K562 (cell line): ENCODE results near the gene TIMM44. TPM values are rescaled to one million over a fixed set of nuclear protein-coding genes. Genes with fewer than 3 reads are reported as not detected.

Experiments
- ATAC-seq: fragments of 200-7000 bp; cut with Tn5 transposase; 3 replicates; pipeline ENCODE4 v1.9.1; 2020; ENCODE audit warnings: moderate library complexity
- BruUV-seq: library from RNA; stranded (reverse); fragments of 400-500 nt; replicated peaks from 2 replicates; lab custom pipeline; 2021; lab: Mats Ljungman, UMichigan
- CTCF ChIA-PET: fragments of 300-600 bp; formaldehyde crosslinking; extraction: SDS; loops from one replicate; lab custom pipeline; 2021; ENCODE audit warnings: low intra/inter-chr PET ratio; lab: Yijun Ruan, JAX
- POLR2A ChIA-PET: fragments of 300-600, 350-650 bp; sonication (Branson Sonifier 250); formaldehyde crosslinking; extraction: SDS; loops from one replicate; lab custom pipeline; 2021; ENCODE audit warnings: antibody characterized with exemption, inconsistent platforms; lab: Yijun Ruan, JAX
- DNase-seq, 4 experiments: peaks; one replicate each; pipeline versions ENCODE4 v3.0.0 to v3.0.0-alpha.2; 2011 to 2018; ENCODE audit warnings: low spot score in 3 of 4, mixed read lengths in 3 of 4; ENCODE audit errors: extremely low read depth in 1 of 4
- FAIRE-seq: peaks from 2 replicates; lab custom pipeline; 2011; peaks lifted over from hg19 to GRCh38; lab: Jason Lieb, UNC
- H2AFZ ChIP-seq: 2 replicates; pipeline ENCODE4 v1.6.0; 2011; ENCODE audit warnings: low read depth, low read length, control low read depth, inconsistent platforms
- H3K27ac ChIP-seq: fragments of 200-600 bp; 3 replicates; pipeline ENCODE4 v1.8.0; 2011; ENCODE audit warnings: low read depth, mild to moderate bottlenecking, control low read depth, inconsistent platforms, low read length, moderate library complexity, mixed read lengths; ENCODE audit errors: extremely low read depth
- H3K27me3 ChIP-seq, 2 experiments: fragments of 300-600 bp in 1 of 2; 2 replicates in 1 of 2; 3 replicates in 1 of 2; pipeline versions ENCODE4 v1.6.0 to v1.8.0; 2011; ENCODE audit warnings: inconsistent platforms in 2 of 2, low read length in 2 of 2, mild to moderate bottlenecking in 1 of 2, mixed read lengths in 1 of 2, moderate library complexity in 1 of 2; ENCODE audit not compliant: control insufficient read depth in 2 of 2, insufficient read depth in 2 of 2
- H3K36me3 ChIP-seq: fragments of 300-600 bp; 3 replicates; pipeline ENCODE4 v1.8.0; 2011; ENCODE audit warnings: mild to moderate bottlenecking, low read length, inconsistent platforms; ENCODE audit not compliant: control insufficient read depth, insufficient read depth
- H3K4me1 ChIP-seq, 2 experiments: fragments of 200-600 bp in 1 of 2; replicated peaks in 1 of 2; 2 replicates in 1 of 2; 3 replicates in 1 of 2; pipeline versions ENCODE4 v1.5.1 to v1.8.0; 2011; ENCODE audit warnings: inconsistent platforms in 2 of 2, low read length in 2 of 2, mild to moderate bottlenecking in 1 of 2, mixed read lengths in 1 of 2, moderate library complexity in 1 of 2; ENCODE audit not compliant: control insufficient read depth in 2 of 2, insufficient read depth in 2 of 2
- H3K4me2 ChIP-seq: 2 replicates; pipeline ENCODE4 v1.6.1; 2011; ENCODE audit warnings: low read length, control low read depth, inconsistent platforms, mixed read lengths; ENCODE audit not compliant: insufficient read depth
- H3K4me3 ChIP-seq: fragments of 200-600 bp; sonication (generic), shearing (Covaris generic); 2 replicates; pipeline ENCODE4 v1.5.1; 2016; ENCODE audit warnings: control low read depth, inconsistent platforms
- H3K79me2 ChIP-seq: fragments of 200-600 bp; 3 replicates; pipeline ENCODE4 v1.8.0; 2011; ENCODE audit warnings: low read length, inconsistent platforms; ENCODE audit not compliant: control insufficient read depth, insufficient read depth
- H3K9ac ChIP-seq, 2 experiments: 2 replicates each; pipeline versions ENCODE4 v1.6.0 to v1.6.1; 2011; ENCODE audit warnings: low read depth in 2 of 2, low read length in 2 of 2, control low read depth in 1 of 2, inconsistent platforms in 1 of 2, mild to moderate bottlenecking in 1 of 2, mixed read lengths in 1 of 2; ENCODE audit not compliant: insufficient read depth in 1 of 2
- H3K9me1 ChIP-seq: one replicate; pipeline ENCODE4 v1.6.0; 2011; ENCODE audit warnings: inconsistent platforms, mild to moderate bottlenecking, low read length, moderate library complexity; ENCODE audit not compliant: control insufficient read depth, insufficient read depth
- H3K9me3 ChIP-seq: replicated peaks from 2 replicates; pipeline ENCODE4 v1.5.1; 2011; ENCODE audit warnings: low read depth, low read length, inconsistent platforms; ENCODE audit not compliant: control insufficient read depth, insufficient read depth
- H4K20me1 ChIP-seq: replicated peaks from 2 replicates; pipeline ENCODE4 v1.6.1; 2011; ENCODE audit warnings: low read length, inconsistent platforms, mixed read lengths; ENCODE audit not compliant: control insufficient read depth, insufficient read depth
- POLR2G ChIP-seq: fragments of 200-400 bp; formaldehyde crosslinking; IDR thresholded peaks from 2 replicates; pipeline ENCODE4 v1.6.1; 2017; ENCODE audit warnings: low read depth, mild to moderate bottlenecking, antibody characterized with exemption, low read length, moderate library complexity
- SRSF7 ChIP-seq: fragments of 200-400 bp; formaldehyde crosslinking; optimal IDR thresholded peaks from 2 replicates; pipeline ENCODE3; 2017; ENCODE audit warnings: mild to moderate bottlenecking, low read depth, low read length
- WGBS: fragments of 100-300 bp; shearing (Covaris generic); methylation state at CpG from one replicate; pipeline ENCODE4 v1.1.6; 2016; ENCODE audit warnings: low coverage, mixed read lengths; ENCODE audit not compliant: insufficient coverage; ENCODE audit errors: missing lambda C conversion rate; 5-methylcytosine and 5-hydroxymethylcytosine counted together
- in situ Hi-C: fragments of 300-500 bp; cut with MboI; formaldehyde crosslinking; loops from 4 replicates; pipeline ENCODE4 v1.15.0; 2018; ENCODE audit warnings: inconsistent platforms, mixed read lengths
- intact Hi-C: fragments of 100-400 bp; cut with micrococcal nuclease; formaldehyde crosslinking; loops from 2 replicates; pipeline ENCODE4 v1.14.2; 2022
- polyA plus RNA-seq, 8 experiments: library from polyadenylated mRNA; depleted of rRNA in 4 of 8; stranded (reverse) in 5 of 8; unstranded in 3 of 8; fragments of >200 nt; fragmentation: Nextera tagmentation in 2 of 8; fragmentation: Illumina TruSeq in 1 of 8; extraction: Ambion mirVana in 2 of 8; extraction: Trizol in 1 of 8; gene quantifications; 2 replicates each; pipeline versions ENCODE4 v1.2.1 to v1.2.3, GENCODE V29; 2011 to 2014; ENCODE audit warnings: inconsistent platforms in 1 of 8, missing spikeins in 1 of 8
- total RNA-seq, 7 experiments: library from RNA; depleted of rRNA in 6 of 7; stranded (reverse); fragments of >200 nt in 6 of 7; fragmentation: Illumina TruSeq in 2 of 7; extraction: Trizol in 2 of 7; gene quantifications; 2 replicates each; pipeline versions ENCODE4 v1.2.1 to v1.2.3, GENCODE V29; 2011 to 2021; ENCODE audit warnings: low replicate concordance in 1 of 7
- TF ChIP-seq, protein P1 (sequence below): fragments of 450-650 bp; conservative IDR thresholded peaks from 2 replicates; pipeline ENCODE4 v1.6.1; 2016; ENCODE audit warnings: missing genetic modification characterization, low read depth, mild to moderate bottlenecking, missing compliant biosample characterization, moderate library complexity

The TIMM44 gene
- total and polyA plus RNA-seq, 9 of the 15 experiments (the other 6 are each of a cell fraction or from before 2014, with no cell fraction given) = 10.3 to 231 (median 89.3) TPM

DNA sequence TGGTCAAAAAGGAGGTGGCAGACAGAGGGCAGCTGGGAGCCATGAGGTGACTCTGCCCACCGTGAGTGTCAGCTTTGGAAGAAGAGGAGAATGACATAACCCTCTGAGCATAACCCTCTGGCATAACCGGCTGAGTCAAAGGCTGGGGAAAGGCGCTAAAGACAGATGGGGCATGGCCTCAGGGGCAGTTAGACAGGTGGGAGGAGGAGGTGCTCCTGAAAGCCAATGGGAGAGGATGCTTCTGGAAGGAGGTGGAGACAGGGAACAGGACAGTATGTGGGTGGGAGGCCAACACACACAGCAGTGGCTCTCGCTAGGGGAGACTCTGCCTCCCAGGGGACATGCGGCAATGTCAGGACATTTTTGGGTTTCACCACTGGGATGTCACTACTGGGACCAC, 44.8 kb upstream of the TIMM44 start:
- intact Hi-C loops = no loop called here
- Histone ChIP-seq H2AFZ (no peak overlapping the region), H3K4me2 (no peak overlapping the region), H3K4me1 (peaks cover 0 to 8% of the 10 kb centered on the region in 2 experiments; a peak in 1 of 5 replicates), H3K36me3 (peaks cover 94% of the 10 kb centered on the region), H3K9me3 (no peaks in the 10 kb centered on the region; the same call in 1 of the 2 replicates), H3K27me3 (no peaks in the 10 kb centered on the region), H3K79me2 (peaks cover 73% of the 10 kb centered on the region), H3K9ac (peak overlapping the region in 1 of 2 experiments; percentile 1; a peak in 1 of 4 replicates), H3K27ac (no peak overlapping the region), H3K9me1 (peaks cover 3% of the 10 kb centered on the region), H3K4me3 (no peak overlapping the region), H4K20me1 (peaks cover 23% of the 10 kb centered on the region)
- no TSS peak for BruUV-seq
- ChIA-PET POLR2A (interaction anchor here (0.6 kb wide), 1 partner anchor 1835 kb away, joined by 3 read pairs; no protein-coding TSS in a partner anchor), CTCF (no interaction called here)
- in situ Hi-C loops = no loop called here
- FAIRE-seq (no peak), ATAC-seq (no peak), DNase-seq (no peak)
- TF ChIP-seq, protein P1, sequence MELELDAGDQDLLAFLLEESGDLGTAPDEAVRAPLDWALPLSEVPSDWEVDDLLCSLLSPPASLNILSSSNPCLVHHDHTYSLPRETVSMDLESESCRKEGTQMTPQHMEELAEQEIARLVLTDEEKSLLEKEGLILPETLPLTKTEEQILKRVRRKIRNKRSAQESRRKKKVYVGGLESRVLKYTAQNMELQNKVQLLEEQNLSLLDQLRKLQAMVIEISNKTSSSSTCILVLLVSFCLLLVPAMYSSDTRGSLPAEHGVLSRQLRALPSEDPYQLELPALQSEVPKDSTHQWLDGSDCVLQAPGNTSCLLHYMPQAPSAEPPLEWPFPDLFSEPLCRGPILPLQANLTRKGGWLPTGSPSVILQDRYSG (tag) = no peak
- TF ChIP-seq POLR2G (0 out of 2 replicates have a peak, but pooled peaks have one; percentile 21), SRSF7 (no peak)
- WGBS = 80% methylated on average over 5 of the region's 5 CpGs
